ENCODE measurements around the gene RASD1. TPM values are rescaled to one million over a fixed set of nuclear protein-coding genes. Genes with fewer than 3 reads are reported as not detected.
"Not testable (repeated sequence)": the region's sequence is repeated elsewhere in the genome, so short reads cannot be mapped to it uniquely, and the experiment has no call there.

The RASD1 gene
- total RNA-seq, 1 experiment from 2014 or later: not detected

DNA sequence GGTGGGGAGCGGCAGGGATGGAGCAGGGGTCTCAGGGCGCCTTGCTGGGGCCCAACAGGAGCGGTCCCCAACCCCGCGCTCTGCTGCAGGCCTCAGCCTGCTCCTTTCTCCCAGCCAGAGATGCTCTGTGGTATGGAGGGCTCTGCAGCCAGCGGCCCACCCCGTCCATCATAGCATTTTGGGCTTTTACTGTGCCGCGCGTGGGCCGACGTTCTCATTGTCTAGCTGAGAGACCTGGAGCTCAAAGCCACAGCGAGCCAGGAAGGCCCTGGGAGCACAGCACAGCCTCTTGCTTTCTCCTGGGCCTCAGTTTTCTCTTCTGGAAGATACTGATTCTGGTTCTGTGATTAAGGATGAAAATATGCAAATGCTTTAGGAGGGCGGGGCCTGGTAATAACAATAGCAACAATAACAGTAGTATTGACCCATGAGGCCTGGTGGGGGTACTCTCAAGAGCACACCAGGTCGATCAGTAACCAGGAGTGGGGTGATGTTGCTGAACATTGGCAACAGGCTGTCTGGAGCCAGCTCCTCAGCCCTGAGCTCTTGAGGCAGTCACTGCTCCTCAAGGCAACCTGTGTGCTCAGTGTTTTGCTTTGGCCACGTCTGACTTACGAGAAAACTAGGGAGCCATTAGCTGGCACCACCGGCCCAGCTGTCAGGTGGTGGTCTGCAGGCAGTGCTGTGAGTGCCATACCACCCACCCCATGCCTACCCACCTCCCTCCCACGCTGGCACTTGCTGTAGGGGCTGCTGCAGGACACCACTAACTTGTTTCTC is 1.1 kb upstream of the RASD1 start:
- no peak for DNase-seq (ENCODE audit: low read depth)

- DNase-seq (ENCODE audit: low read depth): no peak
These were observed 533 bp downstream of the RASD1 start for GRCh38 chr17:17495536-17496188.

- no peak for DNase-seq (ENCODE audit: low read depth)
These were observed 1.2 kb downstream of the RASD1 start for GRCh38 chr17:17494870-17495535.

DNA sequence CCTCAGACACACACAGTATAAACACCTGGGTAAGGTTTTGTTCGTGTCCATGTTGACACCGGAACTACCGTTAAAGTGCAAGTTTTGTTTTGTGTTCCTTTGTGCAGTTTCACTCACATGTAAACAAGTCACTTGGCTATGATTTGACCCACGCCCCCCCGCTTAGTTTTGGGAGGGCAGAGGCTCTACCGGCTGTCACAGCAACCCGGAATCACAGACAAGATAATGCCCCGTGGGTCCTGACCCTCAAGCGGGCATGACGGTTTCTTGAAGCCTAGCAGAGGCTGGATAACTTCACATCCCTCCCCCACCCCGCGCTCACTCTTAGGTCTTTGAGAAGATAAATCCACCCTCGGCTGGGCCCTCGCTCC is 1.7 kb downstream of the RASD1 start:
- DNase-seq (ENCODE audit: low read depth): no peak

- no peak for DNase-seq (ENCODE audit: low read depth)
These were observed 2.2 kb downstream of the RASD1 start for GRCh38 chr17:17493986-17494466.

DNA sequence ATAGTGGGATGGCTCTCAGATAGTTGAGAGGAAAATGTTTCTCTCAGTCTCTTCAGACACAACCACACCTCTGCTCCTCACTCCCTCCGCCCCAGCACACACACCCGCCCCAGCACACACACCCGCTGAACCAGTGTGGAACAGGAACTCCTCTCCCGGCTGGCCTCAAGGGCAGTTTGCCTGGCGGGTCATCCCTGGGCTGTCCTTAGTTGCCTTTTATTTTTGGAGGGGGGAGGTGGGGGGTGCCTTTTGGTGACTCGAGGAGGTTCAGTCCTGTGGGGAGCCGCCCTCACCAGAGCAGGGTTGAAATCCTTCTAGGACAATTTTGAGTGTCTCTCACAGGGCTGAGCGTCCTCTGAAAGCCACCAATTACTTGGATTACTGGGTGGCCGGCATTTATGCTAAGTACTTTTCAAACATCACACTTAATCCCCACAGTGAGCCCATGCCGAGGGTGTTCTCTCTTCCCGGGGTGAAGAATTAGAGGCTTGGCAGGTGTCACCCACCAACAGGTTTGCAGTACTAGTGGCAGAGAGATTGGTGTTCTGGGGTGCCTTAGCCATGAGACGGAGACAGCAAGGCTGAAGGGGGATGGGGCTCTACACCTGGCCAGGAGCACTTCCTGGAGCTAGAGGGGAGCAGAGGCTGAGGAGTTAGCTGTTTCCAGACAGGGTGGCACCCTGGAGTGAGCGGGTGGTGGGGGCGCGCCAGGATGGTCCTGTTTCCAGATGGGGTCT is 2.8 kb downstream of the RASD1 start:
- DNase-seq (ENCODE audit: low read depth): no peak

DNA sequence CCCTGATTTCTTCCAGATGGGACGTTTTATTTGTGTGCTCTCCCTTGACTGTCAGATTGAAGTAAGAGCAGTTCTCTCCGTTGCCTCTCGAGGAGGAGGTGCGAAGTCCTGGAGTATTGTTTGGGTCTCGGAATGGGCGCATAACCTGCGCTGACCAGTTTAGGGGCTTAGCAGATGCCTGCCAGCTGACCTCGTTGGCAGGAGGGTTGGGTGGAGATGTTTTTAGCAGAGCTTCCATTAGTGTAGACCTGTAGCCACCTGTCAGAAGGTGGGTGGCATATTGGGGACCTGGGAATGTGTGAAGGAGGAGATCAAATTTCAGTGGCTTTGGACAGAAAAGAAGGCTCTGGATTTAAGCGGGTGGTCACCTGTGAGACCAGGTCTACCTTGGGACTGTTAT is 3.6 kb downstream of the RASD1 start:
- DNase-seq (ENCODE audit: low read depth): no peak

- DNase-seq (ENCODE audit: low read depth): no peak
These were observed 4.1 kb downstream of the RASD1 start for GRCh38 chr17:17492085-17492484.

DNA sequence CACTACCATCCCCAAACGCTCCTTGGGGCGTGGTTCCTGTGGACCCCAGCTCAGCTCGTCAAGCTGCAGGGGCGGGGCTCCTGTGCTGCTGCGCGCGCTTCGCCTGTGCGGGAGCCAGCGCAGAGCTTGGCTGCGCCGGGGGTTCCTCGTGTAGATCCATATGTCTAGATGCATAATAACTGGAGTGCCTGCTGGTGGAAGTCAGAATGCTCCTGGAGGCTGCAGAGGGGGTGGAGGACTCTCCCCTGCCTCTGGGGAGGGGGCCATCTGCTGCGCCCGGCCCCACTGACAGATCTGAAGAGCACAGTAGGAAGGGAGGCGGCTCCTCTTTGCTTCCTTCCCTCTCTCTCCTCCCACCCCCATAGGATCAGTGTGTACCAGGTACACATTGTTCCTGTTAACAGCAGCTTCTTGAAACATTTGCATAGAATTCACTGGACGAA is 4.6 kb downstream of the RASD1 start:
- DNase-seq (ENCODE audit: low read depth): no peak

GRCh38 chr17:17491031-17491471 is 5.1 kb downstream of the RASD1 start:
- no peak for DNase-seq (ENCODE audit: low read depth)

DNA sequence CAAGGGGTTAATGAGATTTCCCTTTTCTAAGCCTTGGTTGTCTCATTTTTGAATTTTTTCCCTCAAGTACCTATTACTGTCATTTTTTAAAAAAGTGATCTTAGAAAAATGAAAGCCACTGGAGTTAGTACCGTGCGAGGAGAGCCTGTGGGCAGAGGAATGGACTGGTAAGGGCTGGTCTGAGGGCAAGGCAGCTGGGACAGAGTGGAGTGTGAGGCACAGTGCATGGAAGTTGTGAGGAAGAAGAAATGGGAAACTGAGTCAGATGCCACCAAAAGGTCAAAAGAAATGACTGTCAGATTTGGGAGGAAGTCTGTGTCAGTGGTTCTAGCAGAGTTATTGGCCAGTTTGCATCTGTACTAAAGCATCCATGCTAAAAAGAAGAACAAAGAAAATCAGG is 8.2 kb downstream of the RASD1 start:
- no peak for DNase-seq (ENCODE audit: low read depth)

DNA sequence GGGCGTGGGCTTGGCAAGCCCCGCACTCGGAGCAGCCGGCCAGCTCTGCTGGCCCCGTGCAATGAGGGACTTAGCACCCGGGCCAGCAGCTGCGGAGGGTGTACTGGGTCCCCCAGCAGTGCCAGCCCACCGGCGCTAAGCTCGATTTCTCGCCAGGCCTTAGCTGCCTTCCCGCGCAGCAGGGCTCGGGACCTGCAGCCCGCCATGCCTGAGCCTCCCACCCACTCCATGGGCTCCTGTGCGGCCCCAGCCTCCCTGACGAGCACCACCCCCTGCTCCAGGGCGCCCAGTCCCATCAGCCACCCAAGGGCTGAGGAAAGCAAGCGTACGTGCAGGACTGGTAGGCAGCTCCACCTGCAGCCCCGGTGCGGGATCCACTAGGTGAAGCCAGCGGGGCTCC is 9.8 kb downstream of the RASD1 start:
- DNase-seq (ENCODE audit: low read depth): not testable (repeated sequence)

DNA sequence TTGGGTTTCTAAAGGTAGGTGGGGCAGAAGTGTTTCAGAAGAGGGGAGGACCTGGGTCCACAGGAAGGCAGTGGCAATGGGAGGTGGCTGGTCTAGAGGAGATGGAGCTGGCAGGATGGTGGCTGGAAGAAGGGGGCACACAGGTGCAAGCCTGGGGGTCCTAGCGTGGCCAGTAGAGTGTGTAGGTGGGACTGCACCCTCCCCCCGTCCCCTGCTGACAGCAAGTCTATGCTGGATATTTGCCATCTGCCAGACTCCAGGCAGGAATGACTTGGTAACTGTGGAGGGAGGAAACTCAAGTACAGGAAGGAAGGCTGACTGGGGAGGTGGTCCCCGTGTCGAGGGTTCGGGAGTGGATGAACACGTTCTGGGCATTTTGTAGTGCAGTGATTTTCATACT is 10.8 kb downstream of the RASD1 start:
- DNase-seq (ENCODE audit: low read depth): no peak

- DNase-seq (ENCODE audit: low read depth): no peak
These were observed 11.7 kb downstream of the RASD1 start for GRCh38 chr17:17484451-17484899.

GRCh38 chr17:17481860-17482259 is 14.3 kb downstream of the RASD1 start:
- DNase-seq (ENCODE audit: low read depth): no peak

DNA sequence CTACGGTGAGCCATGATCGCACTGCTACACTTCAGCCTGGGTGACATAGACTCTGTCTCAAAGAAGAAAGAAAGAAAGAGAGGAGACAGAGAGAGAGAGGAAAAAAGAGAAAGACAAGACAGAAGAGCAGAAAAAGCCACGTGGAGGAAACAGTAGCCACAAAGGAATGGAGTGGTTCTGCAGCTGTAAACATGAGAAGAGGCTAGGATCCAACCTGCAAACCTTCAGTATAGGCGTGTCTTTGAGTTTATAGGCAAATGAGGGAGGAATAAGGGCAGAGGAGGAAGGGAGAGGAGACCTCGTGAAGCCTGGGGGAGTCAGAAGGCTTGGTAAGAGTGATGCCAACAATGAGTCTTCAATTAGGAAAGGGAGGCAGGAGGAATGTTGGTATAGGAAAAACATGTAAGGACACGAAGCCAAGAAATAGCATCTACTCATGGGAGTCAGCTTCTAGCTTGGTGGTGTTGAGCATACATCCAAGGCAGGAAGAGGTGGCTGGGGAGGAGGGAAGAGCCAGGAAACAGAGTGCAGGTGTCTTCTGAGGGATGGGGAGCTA is 15.5 kb downstream of the RASD1 start:
- no peak for DNase-seq (ENCODE audit: low read depth)

GRCh38 chr17:17479209-17479608 is 17.0 kb downstream of the RASD1 start:
- DNase-seq (ENCODE audit: low read depth): no peak

DNA sequence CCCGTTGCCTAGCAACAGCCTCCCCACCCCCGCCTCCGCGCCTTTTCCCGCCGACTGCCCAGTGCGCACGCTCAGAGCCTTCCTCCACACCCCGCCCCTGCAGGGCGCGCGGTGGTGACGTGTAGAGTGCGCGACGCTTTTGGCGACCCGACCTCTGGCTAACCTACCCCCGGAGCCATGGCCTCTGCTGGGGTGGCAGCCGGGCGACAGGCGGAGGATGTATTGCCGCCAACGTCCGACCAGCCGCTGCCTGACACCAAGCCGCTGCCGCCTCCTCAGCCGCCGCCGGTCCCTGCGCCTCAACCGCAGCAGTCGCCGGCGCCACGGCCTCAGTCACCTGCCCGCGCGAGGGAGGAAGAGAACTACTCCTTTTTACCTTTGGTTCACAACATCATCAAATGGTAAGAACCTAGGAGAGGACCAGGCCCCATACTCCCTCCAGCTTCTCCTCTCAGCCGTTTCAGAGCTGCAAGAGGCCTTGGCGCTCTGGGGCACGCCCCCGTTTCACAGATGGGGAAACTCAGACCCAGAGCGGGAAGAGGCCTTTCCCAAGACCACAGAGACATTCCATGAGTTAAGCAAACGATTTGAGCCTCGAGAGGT is 19.2 kb downstream of the RASD1 start, which contains the start of gene MED9:
Gene MED9 (plus strand): TSS at position 136 of the 603 bp plus-strand sequence. CDS start 42 bp downstream, at position 178.
- peak; percentile 86 for DNase-seq (ENCODE audit: low read depth)

DNA sequence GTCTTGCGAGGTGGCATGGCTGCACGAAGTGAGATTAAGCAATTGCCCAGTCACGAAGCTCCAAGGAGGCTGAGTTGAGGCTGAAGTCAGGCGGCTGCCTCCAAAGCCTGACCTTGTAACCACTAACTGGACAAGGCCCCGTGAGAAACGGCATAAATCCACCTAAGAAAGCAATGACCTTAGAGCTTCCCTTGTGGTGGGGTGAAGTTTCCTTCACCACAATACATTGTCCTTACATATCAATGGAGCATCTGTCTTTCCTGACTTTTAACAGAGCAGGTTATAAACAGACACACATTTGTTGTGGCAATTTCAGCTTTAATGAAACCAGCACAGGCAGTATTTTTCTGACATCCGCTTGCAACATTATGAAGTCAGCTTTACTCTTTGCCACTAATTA is 21.9 kb downstream of the RASD1 start:
- no peak for DNase-seq (ENCODE audit: low read depth)

DNA sequence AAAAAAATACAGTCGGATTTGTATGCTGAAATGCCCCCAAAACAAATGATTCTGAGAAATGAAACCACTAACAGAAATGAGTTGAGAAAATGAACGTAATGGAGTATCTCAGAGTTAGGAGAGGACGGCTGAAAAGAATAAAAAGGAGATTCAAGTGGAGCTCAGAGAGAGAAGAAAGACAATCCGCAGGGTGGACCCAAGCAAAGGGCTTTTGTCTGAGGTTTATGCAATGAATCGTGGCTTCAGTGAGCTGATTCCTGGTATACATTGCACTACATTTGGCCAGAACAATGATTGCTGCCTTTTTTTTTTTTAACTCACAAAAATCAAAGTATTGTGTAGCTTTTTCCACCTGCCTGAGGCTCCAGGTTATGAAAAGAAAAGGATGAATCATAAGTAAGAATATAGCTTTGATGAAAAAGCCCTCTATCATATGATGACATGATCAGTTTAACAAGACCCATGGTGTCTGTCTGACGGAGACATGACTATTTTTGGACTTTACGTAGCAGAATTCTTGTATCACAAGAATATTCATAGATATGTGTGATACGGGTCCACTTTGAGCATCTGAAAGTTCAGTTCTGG is 23.8 kb downstream of the RASD1 start:
- DNase-seq (ENCODE audit: low read depth): no peak

Data from LHCN-M2 (cell line).